Sigmoid colon (tissue), 7 donors: ENCODE data around the gene PRDX1. TPM values are rescaled to one million over a fixed set of nuclear protein-coding genes. Genes with fewer than 3 reads are reported as not detected.

Experiments
- DNase-seq: peaks from one replicate; pipeline ENCODE4 v3.0.0-alpha.2; 2019
- H3K27ac ChIP-seq, 4 donors: fragments of 200-600 bp; sonication (generic); one replicate each; pipeline ENCODE4 v1.5.1; 2016 to 2019; ENCODE audit warnings: mild to moderate bottlenecking in 1 of 4
- H3K27me3 ChIP-seq, 3 donors: fragments of 200-600 bp; sonication (generic); one replicate each; pipeline ENCODE4 v1.5.1; 2019; ENCODE audit warnings: mild to moderate bottlenecking in 1 of 3
- H3K36me3 ChIP-seq, 4 donors: fragments of 200-600 bp; sonication (generic); one replicate each; pipeline ENCODE4 v1.5.1; 2016 to 2019
- H3K4me1 ChIP-seq, 4 donors: fragments of 200-600 bp; sonication (generic); one replicate each; pipeline ENCODE4 v1.5.1; 2017 to 2019
- H3K4me3 ChIP-seq, 4 donors: fragments of 200-600 bp; sonication (generic); one replicate each; pipeline ENCODE4 v1.5.1; 2017 to 2019; ENCODE audit warnings: mild to moderate bottlenecking in 2 of 4, moderate library complexity in 1 of 4
- H3K9me3 ChIP-seq, 4 donors: fragments of 200-600 bp in 3 of 4; sonication (generic) in 3 of 4; one replicate each; pipeline versions ENCODE4 v1.5.1 to v1.6.1; 2013 to 2019
- CTCF ChIP-seq, 4 experiments: fragments of 450-650 bp in 3 of 4; fragments of 200-600 bp in 1 of 4; IDR thresholded peaks; one replicate each; pipeline ENCODE4 v1.5.1; 2016 to 2019; ENCODE audit warnings: antibody characterized with exemption in 4 of 4, mild to moderate bottlenecking in 3 of 4, moderate library complexity in 2 of 4
- EP300 ChIP-seq, 4 donors: sonication (generic); formaldehyde crosslinking; IDR thresholded peaks; one replicate each; pipeline ENCODE4 v1.6.1; 2017; ENCODE audit warnings: antibody characterized with exemption in 4 of 4
- POLR2A ChIP-seq, 2 donors: fragments of 450-650 bp; IDR thresholded peaks; one replicate each; pipeline ENCODE4 v1.6.1; 2016; ENCODE audit warnings: antibody characterized with exemption in 2 of 2, mild to moderate bottlenecking in 2 of 2, moderate library complexity in 2 of 2
- POLR2AphosphoS5 ChIP-seq, 4 donors: sonication (generic); formaldehyde crosslinking; IDR thresholded peaks; one replicate each; pipeline ENCODE4 v1.6.1; 2017; ENCODE audit warnings: antibody characterized with exemption in 4 of 4
- WGBS, 2 donors: extraction: QIAGEN DNeasy Blood & Tissue Kit; methylation state at CpG; one replicate each; pipeline ENCODE4 v1.1.7; 2013; 5-methylcytosine and 5-hydroxymethylcytosine counted together
- intact Hi-C: fragments of 100-400 bp; cut with DNase I; formaldehyde crosslinking; loops from one replicate; pipeline ENCODE4 v1.15.1; 2023
- polyA plus RNA-seq, 3 donors: library from polyadenylated mRNA; stranded (reverse); fragments of 200-250 nt; gene quantifications; one replicate each; pipeline ENCODE4 v1.2.3, GENCODE V29; 2013
- total RNA-seq, 4 donors: library from RNA; depleted of rRNA; stranded (reverse); fragments of >200 nt; gene quantifications; one replicate each; pipeline ENCODE4 v1.1.0, GENCODE V29; 2016
- donor health status: healthy with polysubstance abuse.
- donor health status: Bipolar disorder and iron deficiency.
- donor health status: healthy.

The PRDX1 gene
- total and polyA plus RNA-seq, 7 donors = 169 to 661 (median 257) TPM

- TF ChIP-seq CTCF (IDR thresholded peaks at IDR 0.05) (no peak), POLR2AphosphoS5 (IDR thresholded peaks at IDR 0.05) (no peak), POLR2A (IDR thresholded peaks at IDR 0.05) (no peak), EP300 (IDR thresholded peaks at IDR 0.05) (no peak)
- Histone ChIP-seq H3K9me3 (no peaks in the 10 kb centered on the region), H3K36me3 (peaks cover 0 to 46% (median 23%) of the 10 kb centered on the region in 4 donors), H3K4me3 (no peak overlapping the region), H3K4me1 (peaks cover 0 to 12% (median 6%) of the 10 kb centered on the region in 4 donors), H3K27me3 (no peaks in the 10 kb centered on the region), H3K27ac (no peak overlapping the region)
- WGBS, 2 donors = 73 to 91% methylated on average over 4 of the region's 4 CpGs
- intact Hi-C loops = no loop called here
- DNase-seq = no peak
Observed at GRCh38 chr1:45568421-45568820, 46.7 kb upstream of the PRDX1 start.

- Histone ChIP-seq H3K27me3 (no peaks in the 10 kb centered on the region), H3K4me3 (no peak overlapping the region), H3K27ac (no peak overlapping the region), H3K36me3 (peaks cover 0 to 51% (median 26%) of the 10 kb centered on the region in 4 donors), H3K9me3 (no peaks in the 10 kb centered on the region), H3K4me1 (peaks cover 0 to 12% (median 6%) of the 10 kb centered on the region in 4 donors)
- intact Hi-C loops = no loop called here
- no peak for DNase-seq
- WGBS, 2 donors = 94% methylated on average over 7 of the region's 7 CpGs
- TF ChIP-seq POLR2A (IDR thresholded peaks at IDR 0.05) = no peak
Observed at GRCh38 chr1:45567911-45568310, 46.2 kb upstream of the PRDX1 start.

- Histone ChIP-seq H3K4me3 (no peak overlapping the region), H3K27ac (peak overlapping the region in 2 of 4 donors; percentile 4 to 31), H3K27me3 (no peaks in the 10 kb centered on the region), H3K4me1 (peaks cover 0 to 12% (median 6%) of the 10 kb centered on the region in 4 donors), H3K9me3 (no peaks in the 10 kb centered on the region), H3K36me3 (peaks cover 0 to 62% (median 28%) of the 10 kb centered on the region in 4 donors)
- WGBS, 2 donors = 42 to 49% methylated on average over 5 of the region's 5 CpGs
- TF ChIP-seq EP300 (IDR thresholded peaks at IDR 0.05) (no peak), POLR2A (IDR thresholded peaks at IDR 0.05) (no peak)
- peak; percentile 84 for DNase-seq
- intact Hi-C loops = no loop called here
Observed at GRCh38 chr1:45566722-45567121, 45.0 kb upstream of the PRDX1 start.

- TF ChIP-seq CTCF (IDR thresholded peaks at IDR 0.05) (no peak), POLR2AphosphoS5 (IDR thresholded peaks at IDR 0.05) (no peak), EP300 (IDR thresholded peaks at IDR 0.05) (no peak), POLR2A (IDR thresholded peaks at IDR 0.05) (no peak)
- Histone ChIP-seq H3K27ac (no peak overlapping the region), H3K4me3 (no peak overlapping the region), H3K9me3 (no peaks in the 10 kb centered on the region), H3K27me3 (no peaks in the 10 kb centered on the region), H3K4me1 (peaks cover 0 to 12% (median 6%) of the 10 kb centered on the region in 4 donors), H3K36me3 (peaks cover 0 to 63% (median 29%) of the 10 kb centered on the region in 4 donors)
- intact Hi-C loops = no loop called here
- WGBS, 2 donors = 96 to 97% methylated on average over 2 of the region's 2 CpGs
- no peak for DNase-seq
Observed at GRCh38 chr1:45563843-45564242, 42.2 kb upstream of the PRDX1 start.

- intact Hi-C loops = no loop called here
- no peak for DNase-seq
- peaks cover 0 to 6% (median under 1%) of the 10 kb centered on the region in 4 donors for H3K4me1 ChIP-seq
- no peak overlapping the region for H3K27ac ChIP-seq
- no peaks in the 10 kb centered on the region for H3K27me3 ChIP-seq
- no peaks in the 10 kb centered on the region for H3K9me3 ChIP-seq
- H3K36me3 ChIP-seq = peaks cover 0 to 39% (median 4%) of the 10 kb centered on the region in 4 donors
- WGBS, 2 donors = 45 to 75% methylated on average over 3 of the region's 3 CpGs
- TF ChIP-seq EP300 (IDR thresholded peaks at IDR 0.05) (no peak), POLR2A (IDR thresholded peaks at IDR 0.05) (no peak), CTCF (IDR thresholded peaks at IDR 0.05) (no peak), POLR2AphosphoS5 (IDR thresholded peaks at IDR 0.05) (no peak)
- no peak overlapping the region for H3K4me3 ChIP-seq
Observed at GRCh38 chr1:45557422-45557944, 35.8 kb upstream of the PRDX1 start.

- Histone ChIP-seq H3K36me3 (peaks cover 0 to 23% (median 0%) of the 10 kb centered on the region in 4 donors), H3K27ac (no peak overlapping the region), H3K9me3 (no peaks in the 10 kb centered on the region), H3K4me1 (peaks cover 0 to 20% (median 14%) of the 10 kb centered on the region in 4 donors), H3K27me3 (no peaks in the 10 kb centered on the region), H3K4me3 (no peak overlapping the region)
- TF ChIP-seq CTCF (IDR thresholded peaks at IDR 0.05) = no peak
- no peak for TF ChIP-seq EP300 (IDR thresholded peaks at IDR 0.05)
- TF ChIP-seq POLR2A (IDR thresholded peaks at IDR 0.05) = no peak
- no peak for TF ChIP-seq POLR2AphosphoS5 (IDR thresholded peaks at IDR 0.05)
- no peak for DNase-seq
- intact Hi-C loops = no loop called here
- WGBS, 2 donors = 44 to 80% methylated on average over 6 of the region's 6 CpGs
Observed at GRCh38 chr1:45554198-45554597, 32.5 kb upstream of the PRDX1 start.
